Stimulated activated CD4-positive, alpha-beta T cell treated with anti-CD3 and anti-CD28 coated beads, TNF-alpha, amount 100 ng/mL, for 4 hours (primary cell): ENCODE measurements around the gene EIF3B.
"Not testable (repeated sequence)": the region's sequence is repeated elsewhere in the genome, so short reads cannot be mapped to it uniquely, and the experiment has no call there.

ENCODE experiments used
- DNase-seq, 3 experiments: peaks; one replicate each; pipeline ENCODE4 v3.0.0-alpha.2; 2020; ENCODE audit warnings: low read depth in 3 of 3

EIF3B gene

GRCh38 chr7:2347351-2348063 is 7.1 kb upstream of the EIF3B start:
- DNase-seq, result not testable (repeated sequence)

- DNase-seq, result no peak
Measured at GRCh38 chr7:2350055-2350454, 4.6 kb upstream of the EIF3B start.

- DNase-seq, result no peak
Measured at GRCh38 chr7:2350861-2351260, 3.8 kb upstream of the EIF3B start.

- no peak for DNase-seq
Measured at GRCh38 chr7:2353113-2353935, 1.3 kb upstream of the EIF3B start.

- DNase-seq, result peak; percentile 88 to 92 (median 89)
Measured at GRCh38 chr7:2353936-2354185, 766 bp upstream of the EIF3B start.

GRCh38 chr7:2354939-2355704 is 495 bp downstream of the EIF3B start:
- peak in 2 of 3 experiments; percentile 20 to 26 for DNase-seq

GRCh38 chr7:2355705-2356008 is 1.0 kb downstream of the EIF3B start:
- DNase-seq, result no peak

- DNase-seq, result no peak
Measured at GRCh38 chr7:2357165-2357564, 2.5 kb downstream of the EIF3B start.

GRCh38 chr7:2357571-2357970 is 2.9 kb downstream of the EIF3B start:
- no peak for DNase-seq

- no peak for DNase-seq
Measured at GRCh38 chr7:2358968-2359527, 4.4 kb downstream of the EIF3B start.

- DNase-seq, result no peak
Measured at GRCh38 chr7:2359610-2360009, 5.0 kb downstream of the EIF3B start.

- DNase-seq, result no peak
Measured at GRCh38 chr7:2360796-2361195, 6.2 kb downstream of the EIF3B start.

GRCh38 chr7:2362385-2363088 is 7.9 kb downstream of the EIF3B start:
- DNase-seq, result no peak

GRCh38 chr7:2369139-2369538 is 14.5 kb downstream of the EIF3B start:
- no peak for DNase-seq

GRCh38 chr7:2371329-2371728 is 16.7 kb downstream of the EIF3B start:
- DNase-seq, result no peak

- DNase-seq, result no peak
Measured at GRCh38 chr7:2372724-2373123, 18.1 kb downstream of the EIF3B start.

- DNase-seq, result no peak
Measured at GRCh38 chr7:2373124-2373556, 18.5 kb downstream of the EIF3B start.

GRCh38 chr7:2373646-2374045 is 19.0 kb downstream of the EIF3B start:
- DNase-seq, result no peak

- DNase-seq, result no peak
Measured at GRCh38 chr7:2374401-2374800, 19.8 kb downstream of the EIF3B start.

- DNase-seq, result no peak
Measured at GRCh38 chr7:2374830-2375728, 20.5 kb downstream of the EIF3B start.
